Activated CD8-positive, alpha-beta memory T cell treated with anti-CD3 and anti-CD28 coated beads, Interleukin-2, amount 10 ng/mL, durations not matched to agents 7 days and 5 days (primary cell): ENCODE data around the gene UMODL1. TPM values are rescaled to one million over a fixed set of nuclear protein-coding genes. Genes with fewer than 3 reads are reported as not detected.
A peak's percentile ranks its signal among the peaks of the same experiment; 100 is the strongest.

Experiments used
- ATAC-seq: fragments of 150-1000 bp; cut with Tn5 transposase; one replicate; pipeline ENCODE4 v1.10.0; 2021; ENCODE audit warnings: moderate library complexity
- CTCF ChIA-PET: fragments of 350-600 bp; sonication (Branson Sonifier 250); formaldehyde crosslinking; loops from one replicate; lab custom pipeline; 2021; ENCODE audit warnings: antibody characterized with exemption; lab: Charles Lee
- DNase-seq: peaks from one replicate; pipeline ENCODE4 v3.0.0-alpha.2; 2020
- H3K27ac Mint-ChIP-seq: one replicate; pipeline ENCODE4 v1.8.0; 2021; ENCODE audit warnings: mild to moderate bottlenecking, mixed read lengths
- H3K27me3 Mint-ChIP-seq: one replicate; pipeline ENCODE4 v1.8.0; 2021; ENCODE audit warnings: mixed read lengths
- H3K36me3 Mint-ChIP-seq: one replicate; pipeline ENCODE4 v1.8.0; 2021; ENCODE audit warnings: mild to moderate bottlenecking, mixed read lengths
- H3K4me1 Mint-ChIP-seq: one replicate; pipeline ENCODE4 v1.8.0; 2021; ENCODE audit warnings: mixed read lengths
- H3K4me3 Mint-ChIP-seq: one replicate; pipeline ENCODE4 v1.8.0; 2021; ENCODE audit warnings: mild to moderate bottlenecking, moderate library complexity, mixed read lengths
- H3K9me3 Mint-ChIP-seq: one replicate; pipeline ENCODE4 v1.8.0; 2022; ENCODE audit warnings: low read depth, mixed read lengths
- total RNA-seq, 2 experiments: library from RNA; stranded (reverse); gene quantifications; one replicate each; pipeline ENCODE4 v1.2.3, GENCODE V29; 2021

The UMODL1 gene
- total RNA-seq, 2 experiments from 2014 or later: 0.05 TPM; not detected in 1

GRCh38 chr21:42135386-42136052, 64.4 kb downstream of the UMODL1 start:
- Mint-ChIP-seq H3K9me3 (no peaks in the 10 kb centered on the region), H3K4me3 (no peak overlapping the region), H3K27me3 (peaks cover 5% of the 10 kb centered on the region), H3K4me1 (no peaks in the 10 kb centered on the region), H3K27ac (no peak overlapping the region), H3K36me3 (no peaks in the 10 kb centered on the region)
- ATAC-seq (no peak), DNase-seq (no peak)
- CTCF ChIA-PET: interaction anchor here (0.6 kb wide), 1 partner anchor 9 kb away, joined by 3 read pairs; no protein-coding TSS in a partner anchor

DNA sequence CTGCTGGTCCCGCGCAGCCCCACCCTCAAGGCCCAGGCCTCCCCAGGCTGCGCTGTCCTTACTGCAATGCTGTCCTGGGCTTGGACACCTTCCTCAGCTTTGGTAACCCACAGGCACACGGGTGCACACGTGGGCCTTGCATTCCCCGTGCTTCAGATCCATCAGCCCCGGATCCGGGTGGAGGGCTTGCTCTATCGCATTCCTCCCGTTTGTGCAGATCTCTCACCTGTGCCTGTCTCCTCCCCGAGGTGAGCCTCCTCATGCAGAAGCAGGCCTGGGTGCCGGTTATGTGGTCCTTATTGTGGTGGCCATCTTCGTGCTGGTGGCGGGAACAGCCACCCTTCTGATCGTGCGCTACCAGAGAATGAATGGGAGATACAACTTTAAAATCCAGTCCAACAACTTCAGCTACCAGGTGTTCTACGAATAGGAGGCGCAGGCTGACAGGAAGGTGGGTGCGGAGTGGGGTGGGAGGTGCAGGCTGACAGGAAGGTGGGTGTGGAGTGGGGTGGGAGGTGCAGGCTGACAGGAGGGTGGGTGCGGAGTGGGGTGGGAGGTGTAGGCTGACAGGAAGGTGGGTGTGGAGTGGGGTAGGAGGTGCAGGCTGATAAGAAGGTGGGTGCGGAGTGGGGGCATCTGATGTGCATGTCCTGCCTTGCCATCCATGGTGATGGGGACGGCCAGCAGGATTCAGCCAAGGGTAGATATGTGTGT, 66.2 kb downstream of the UMODL1 start:
- H3K4me1 Mint-ChIP-seq: no peaks in the 10 kb centered on the region
- no peak overlapping the region for H3K27ac Mint-ChIP-seq
- DNase-seq (no peak), ATAC-seq (no peak)
- H3K27me3 Mint-ChIP-seq: peaks cover 2% of the 10 kb centered on the region
- no peak overlapping the region for H3K4me3 Mint-ChIP-seq
- H3K9me3 Mint-ChIP-seq: no peaks in the 10 kb centered on the region
- H3K36me3 Mint-ChIP-seq: no peaks in the 10 kb centered on the region
- CTCF ChIA-PET: interaction anchor here (1.2 kb wide), 1 partner anchor 8 kb away, joined by 6 read pairs; no protein-coding TSS in a partner anchor

DNA sequence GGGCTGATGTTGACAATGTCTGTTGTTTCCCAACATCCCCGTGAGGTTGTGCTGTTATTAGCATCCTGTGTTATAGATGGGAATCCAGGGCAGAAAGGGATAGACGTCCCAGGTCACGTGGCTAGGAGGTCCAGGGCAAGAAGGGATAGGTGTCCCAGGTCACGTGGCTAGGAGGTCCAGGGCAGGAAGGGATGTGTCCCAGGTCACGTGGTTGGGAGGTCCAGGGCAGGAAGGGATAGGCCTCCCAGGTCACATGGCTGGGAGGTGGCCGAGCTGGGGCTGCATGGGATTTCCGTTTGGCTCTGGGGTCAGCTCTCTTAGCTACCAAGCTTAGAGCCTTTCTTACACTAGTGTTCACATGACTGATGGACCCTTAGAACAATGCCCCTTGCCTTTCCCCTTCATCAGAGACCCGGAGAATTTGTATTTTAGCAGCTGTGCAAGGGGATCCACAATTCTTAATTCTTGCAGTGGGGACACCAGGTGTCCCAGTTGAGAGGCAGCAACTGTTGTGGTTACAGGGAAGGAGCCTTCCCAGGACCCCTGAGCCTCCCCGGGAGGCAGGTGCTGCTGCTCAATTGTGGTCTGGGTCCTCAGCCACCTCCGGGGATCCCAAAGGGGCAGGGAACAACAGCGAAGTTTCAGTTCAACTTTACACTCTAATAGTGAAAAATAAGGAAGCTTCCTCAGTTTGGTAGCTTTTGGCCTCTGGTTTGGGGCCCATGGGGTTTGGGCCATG, 69.2 kb downstream of the UMODL1 start:
- peaks cover 2% of the 10 kb centered on the region for H3K27me3 Mint-ChIP-seq
- no peaks in the 10 kb centered on the region for H3K9me3 Mint-ChIP-seq
- H3K4me3 Mint-ChIP-seq: no peak overlapping the region
- no peak for ATAC-seq
- CTCF ChIA-PET: interaction anchor here (0.6 to 1.5 kb wide), 6 partner anchors 23 to 197 kb away, joined by 3 to 4 read pairs (median 3); no protein-coding TSS in a partner anchor
- no peaks in the 10 kb centered on the region for H3K36me3 Mint-ChIP-seq
- H3K27ac Mint-ChIP-seq: no peak overlapping the region
- DNase-seq: no peak
- H3K4me1 Mint-ChIP-seq: peaks cover 4% of the 10 kb centered on the region

DNA sequence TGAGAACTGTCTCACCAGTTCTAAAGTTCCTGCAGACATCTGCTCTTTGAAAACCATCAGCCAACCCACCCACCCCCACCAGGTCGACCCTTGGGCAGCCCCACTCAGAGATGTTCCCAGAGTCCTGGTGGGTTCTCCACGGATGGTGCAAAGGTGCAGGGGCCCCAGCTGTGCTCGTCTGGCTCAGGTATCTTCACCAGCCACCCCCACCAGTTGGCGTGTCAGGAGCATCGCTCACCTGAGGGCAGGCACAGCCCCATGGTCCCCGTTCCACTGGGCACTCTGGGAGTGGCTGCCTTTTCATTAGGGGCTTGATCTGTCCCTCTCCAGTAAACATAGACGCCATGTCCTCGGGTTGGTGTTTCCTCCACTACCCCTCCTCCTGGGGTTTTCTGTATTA, 70.5 kb downstream of the UMODL1 start:
- H3K27ac Mint-ChIP-seq: no peak overlapping the region
- H3K4me3 Mint-ChIP-seq: no peak overlapping the region
- H3K9me3 Mint-ChIP-seq: no peaks in the 10 kb centered on the region
- DNase-seq (no peak), ATAC-seq (no peak)
- CTCF ChIA-PET: interaction anchor here (1.4 kb wide), 1 partner anchor 118 kb away, joined by 3 read pairs; no protein-coding TSS in a partner anchor
- peaks cover 11% of the 10 kb centered on the region for H3K4me1 Mint-ChIP-seq
- H3K27me3 Mint-ChIP-seq: peaks cover 2% of the 10 kb centered on the region
- H3K36me3 Mint-ChIP-seq: no peaks in the 10 kb centered on the region

DNA sequence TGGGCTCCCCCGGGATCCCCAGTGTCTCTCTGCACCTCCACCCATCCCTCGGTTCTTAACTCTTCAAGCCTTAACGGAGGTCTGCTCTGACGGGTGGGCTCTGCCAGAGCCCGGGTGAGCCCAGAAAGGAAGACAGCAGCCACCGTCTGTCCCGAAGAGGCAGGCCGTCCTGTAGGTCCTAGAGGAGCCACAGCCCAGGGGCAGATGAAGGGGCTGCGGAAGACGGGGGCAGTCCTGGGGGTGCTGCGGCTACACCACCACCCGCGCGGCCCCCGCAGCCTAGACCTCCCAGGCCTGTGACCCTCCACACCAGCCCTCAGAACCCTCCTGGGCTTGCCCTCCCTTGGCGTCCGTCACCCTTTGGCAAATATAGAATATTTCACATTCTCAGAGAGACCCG, 71.0 kb downstream of the UMODL1 start:
- no peak for ATAC-seq
- Mint-ChIP-seq H3K4me3 (no peak overlapping the region), H3K4me1 (peaks cover 11% of the 10 kb centered on the region), H3K27ac (no peak overlapping the region), H3K36me3 (no peaks in the 10 kb centered on the region), H3K9me3 (no peaks in the 10 kb centered on the region), H3K27me3 (peaks cover 2% of the 10 kb centered on the region)
- no peak for DNase-seq
- CTCF ChIA-PET: interaction anchor here (1.6 kb wide), 1 partner anchor 25 kb away, joined by 4 read pairs; no protein-coding TSS in a partner anchor

- Mint-ChIP-seq H3K36me3 (no peaks in the 10 kb centered on the region), H3K27ac (no peak overlapping the region), H3K9me3 (no peaks in the 10 kb centered on the region), H3K27me3 (peaks cover 2% of the 10 kb centered on the region), H3K4me1 (peaks cover 11% of the 10 kb centered on the region), H3K4me3 (no peak overlapping the region)
- no peak for DNase-seq
- CTCF ChIA-PET: interaction anchor here (1.6 kb wide), 1 partner anchor 25 kb away, joined by 4 read pairs; no protein-coding TSS in a partner anchor
- ATAC-seq: no peak
These were observed 71.5 kb downstream of the UMODL1 start for GRCh38 chr21:42142627-42143026.

- peaks cover 2% of the 10 kb centered on the region for H3K27me3 Mint-ChIP-seq
- no peaks in the 10 kb centered on the region for H3K36me3 Mint-ChIP-seq
- ATAC-seq (no peak), DNase-seq (no peak)
- no peaks in the 10 kb centered on the region for H3K9me3 Mint-ChIP-seq
- CTCF ChIA-PET: interaction anchor here (1.6 kb wide), 1 partner anchor 25 kb away, joined by 4 read pairs; no protein-coding TSS in a partner anchor
- H3K4me3 Mint-ChIP-seq: no peak overlapping the region
- peaks cover 11% of the 10 kb centered on the region for H3K4me1 Mint-ChIP-seq
- no peak overlapping the region for H3K27ac Mint-ChIP-seq
These were observed 72.0 kb downstream of the UMODL1 start for GRCh38 chr21:42143111-42143510.

DNA sequence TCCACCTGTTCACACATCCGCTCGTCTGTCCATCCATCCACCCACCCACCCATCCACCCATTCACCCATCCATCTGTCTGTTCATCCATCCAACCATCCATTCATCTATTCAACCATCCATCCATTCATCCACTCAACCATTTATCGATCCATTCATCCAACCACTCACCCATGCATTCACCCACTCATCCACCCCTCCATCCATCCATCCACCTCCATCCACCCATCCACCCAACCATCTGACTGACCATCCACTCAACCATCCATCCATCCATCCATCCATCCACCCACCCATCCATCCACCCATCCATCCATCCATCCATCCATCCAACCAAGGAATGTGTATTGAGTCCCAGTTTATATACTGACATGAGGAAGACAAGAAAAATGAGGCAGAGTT, 73.1 kb downstream of the UMODL1 start:
- Mint-ChIP-seq H3K4me3 (no peak overlapping the region), H3K9me3 (no peaks in the 10 kb centered on the region), H3K36me3 (no peaks in the 10 kb centered on the region), H3K27ac (no peak overlapping the region), H3K27me3 (no peaks in the 10 kb centered on the region), H3K4me1 (peaks cover 11% of the 10 kb centered on the region)
- no peak for DNase-seq
- ATAC-seq: no peak
- CTCF ChIA-PET: interaction anchor here (2.0 to 5.5 kb wide), 6 partner anchors 8 to 237 kb away, joined by 6 to 125 read pairs (median 12); partner anchors contain the start of gene ABCG1

DNA sequence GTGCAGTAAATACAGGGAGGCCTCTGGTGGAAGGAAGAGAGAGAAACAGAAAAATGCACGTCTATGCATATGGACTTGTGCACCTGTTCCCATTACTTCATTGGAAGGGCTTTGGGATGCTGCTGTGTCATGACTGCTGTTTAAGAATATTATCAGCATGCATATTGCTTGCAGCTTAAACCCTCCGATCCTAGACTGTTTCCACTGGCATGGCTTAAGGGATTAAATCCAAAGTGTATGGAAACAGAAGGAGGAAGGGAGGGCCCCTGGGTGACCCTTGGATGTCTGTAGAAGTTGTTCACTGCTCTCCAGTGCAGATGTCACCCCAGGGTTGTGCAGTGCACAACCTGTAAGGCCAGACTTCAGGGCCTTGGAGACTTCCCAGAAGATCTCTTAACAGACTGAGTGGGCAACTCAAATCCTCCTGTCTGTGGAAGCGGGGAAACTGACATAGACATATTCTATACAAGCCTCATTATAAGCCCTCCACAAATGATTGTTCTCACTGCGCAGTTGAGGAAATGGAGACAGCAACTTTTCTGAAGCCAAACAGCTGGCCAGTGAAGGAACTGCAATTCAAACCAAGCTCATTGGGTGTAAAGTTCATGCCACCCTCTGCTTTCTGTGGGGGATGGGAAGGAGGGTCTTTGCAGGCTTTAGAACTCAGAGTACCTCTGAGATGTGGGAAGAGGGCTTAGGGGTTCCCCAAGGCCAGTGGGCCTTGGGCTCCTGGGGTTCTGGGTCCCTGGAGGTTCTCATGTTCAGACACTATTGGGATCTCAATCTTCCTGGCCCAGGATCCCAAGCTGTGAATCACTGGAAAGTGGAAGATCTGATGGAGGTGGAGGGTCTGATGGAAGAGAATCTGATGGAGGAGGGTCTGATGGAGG, 73.8 kb downstream of the UMODL1 start:
- no peak for DNase-seq
- CTCF ChIA-PET: interaction anchor here (0.8 to 5.5 kb wide), 38 partner anchors 8 to 392 kb away, joined by 3 to 125 read pairs (median 6); partner anchors contain the start of gene ABCG1

GRCh38 chr21:42145569-42146272, 74.6 kb downstream of the UMODL1 start:
- CTCF ChIA-PET: interaction anchor here (0.6 to 5.5 kb wide), 44 partner anchors 9 to 581 kb away, joined by 3 to 125 read pairs (median 4); partner anchors contain the start of gene ABCG1
- H3K27ac Mint-ChIP-seq: peak overlapping the region; percentile 39
- no peaks in the 10 kb centered on the region for H3K9me3 Mint-ChIP-seq
- no peaks in the 10 kb centered on the region for H3K27me3 Mint-ChIP-seq
- no peaks in the 10 kb centered on the region for H3K36me3 Mint-ChIP-seq
- H3K4me1 Mint-ChIP-seq: peaks cover 11% of the 10 kb centered on the region
- no peak overlapping the region for H3K4me3 Mint-ChIP-seq
- ATAC-seq: peak; percentile 68
- DNase-seq: peak; percentile 79

More for the DNA sequence above, 73.8 kb downstream of the UMODL1 start:
- Mint-ChIP-seq H3K4me1 (peaks cover 11% of the 10 kb centered on the region), H3K9me3 (no peaks in the 10 kb centered on the region), H3K27me3 (no peaks in the 10 kb centered on the region), H3K36me3 (no peaks in the 10 kb centered on the region), H3K27ac (peak overlapping the region; percentile 24), H3K4me3 (no peak overlapping the region)
- no peak for ATAC-seq

- DNase-seq: no peak
- ATAC-seq: peak; percentile 13
- Mint-ChIP-seq H3K4me1 (peaks cover 11% of the 10 kb centered on the region), H3K4me3 (no peak overlapping the region), H3K9me3 (no peaks in the 10 kb centered on the region), H3K27ac (no peak overlapping the region), H3K27me3 (no peaks in the 10 kb centered on the region), H3K36me3 (no peaks in the 10 kb centered on the region)
- CTCF ChIA-PET: interaction anchor here (0.6 to 5.5 kb wide), 35 partner anchors 10 to 581 kb away, joined by 3 to 125 read pairs (median 6); partner anchors contain the start of gene ABCG1
These were observed 75.2 kb downstream of the UMODL1 start for GRCh38 chr21:42146273-42146805.
